ENCODE results near the gene INSYN1. TPM values are rescaled to one million over a fixed set of nuclear protein-coding genes. Genes with fewer than 3 reads are reported as not detected.

Gene INSYN1
- polyA plus RNA-seq, 1 donor from 2014 or later, result 21.3 TPM

GRCh38 chr15:73755946-73756345 is 2.8 kb upstream of the INSYN1 start:
- H3K4me3 ChIP-seq (ENCODE audit: low read length), result no peak overlapping the region
- no peak overlapping the region for H3K9ac ChIP-seq (ENCODE audit: low read length)
- no peaks in the 10 kb centered on the region for H3K36me3 ChIP-seq (ENCODE audit: insufficient read depth, low read length)
- no peaks in the 10 kb centered on the region for H4K20me1 ChIP-seq (ENCODE audit: insufficient read depth)
- no peaks in the 10 kb centered on the region for H3K9me3 ChIP-seq (ENCODE audit: low read length)
- no peak overlapping the region for H3K27ac ChIP-seq (ENCODE audit: low read length)
- TF ChIP-seq CTCF (IDR thresholded peaks at IDR 0.05; ENCODE audit: poor library complexity, severe bottlenecking), result no peak
- TF ChIP-seq, protein P1, sequence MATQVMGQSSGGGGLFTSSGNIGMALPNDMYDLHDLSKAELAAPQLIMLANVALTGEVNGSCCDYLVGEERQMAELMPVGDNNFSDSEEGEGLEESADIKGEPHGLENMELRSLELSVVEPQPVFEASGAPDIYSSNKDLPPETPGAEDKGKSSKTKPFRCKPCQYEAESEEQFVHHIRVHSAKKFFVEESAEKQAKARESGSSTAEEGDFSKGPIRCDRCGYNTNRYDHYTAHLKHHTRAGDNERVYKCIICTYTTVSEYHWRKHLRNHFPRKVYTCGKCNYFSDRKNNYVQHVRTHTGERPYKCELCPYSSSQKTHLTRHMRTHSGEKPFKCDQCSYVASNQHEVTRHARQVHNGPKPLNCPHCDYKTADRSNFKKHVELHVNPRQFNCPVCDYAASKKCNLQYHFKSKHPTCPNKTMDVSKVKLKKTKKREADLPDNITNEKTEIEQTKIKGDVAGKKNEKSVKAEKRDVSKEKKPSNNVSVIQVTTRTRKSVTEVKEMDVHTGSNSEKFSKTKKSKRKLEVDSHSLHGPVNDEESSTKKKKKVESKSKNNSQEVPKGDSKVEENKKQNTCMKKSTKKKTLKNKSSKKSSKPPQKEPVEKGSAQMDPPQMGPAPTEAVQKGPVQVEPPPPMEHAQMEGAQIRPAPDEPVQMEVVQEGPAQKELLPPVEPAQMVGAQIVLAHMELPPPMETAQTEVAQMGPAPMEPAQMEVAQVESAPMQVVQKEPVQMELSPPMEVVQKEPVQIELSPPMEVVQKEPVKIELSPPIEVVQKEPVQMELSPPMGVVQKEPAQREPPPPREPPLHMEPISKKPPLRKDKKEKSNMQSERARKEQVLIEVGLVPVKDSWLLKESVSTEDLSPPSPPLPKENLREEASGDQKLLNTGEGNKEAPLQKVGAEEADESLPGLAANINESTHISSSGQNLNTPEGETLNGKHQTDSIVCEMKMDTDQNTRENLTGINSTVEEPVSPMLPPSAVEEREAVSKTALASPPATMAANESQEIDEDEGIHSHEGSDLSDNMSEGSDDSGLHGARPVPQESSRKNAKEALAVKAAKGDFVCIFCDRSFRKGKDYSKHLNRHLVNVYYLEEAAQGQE (IDR thresholded peaks at IDR 0.05; ENCODE audit: borderline replicate concordance), result no peak
- no peaks in the 10 kb centered on the region for H3F3A ChIP-seq (ENCODE audit: insufficient read depth, low read length, poor library complexity, severe bottlenecking)
- H3K9me2 ChIP-seq (ENCODE audit: insufficient read depth, low read length), result no peaks in the 10 kb centered on the region
- peaks cover 15% of the 10 kb centered on the region for H3K27me3 ChIP-seq (ENCODE audit: insufficient read depth, low read depth, low read length)
- H3K4me2 ChIP-seq (ENCODE audit: low read length), result no peak overlapping the region
- no peaks in the 10 kb centered on the region for H3K79me2 ChIP-seq (replicated peaks; ENCODE audit: insufficient read depth, low read length)
- no peak overlapping the region for H2AFZ ChIP-seq (ENCODE audit: low read depth, low read length)

DNA sequence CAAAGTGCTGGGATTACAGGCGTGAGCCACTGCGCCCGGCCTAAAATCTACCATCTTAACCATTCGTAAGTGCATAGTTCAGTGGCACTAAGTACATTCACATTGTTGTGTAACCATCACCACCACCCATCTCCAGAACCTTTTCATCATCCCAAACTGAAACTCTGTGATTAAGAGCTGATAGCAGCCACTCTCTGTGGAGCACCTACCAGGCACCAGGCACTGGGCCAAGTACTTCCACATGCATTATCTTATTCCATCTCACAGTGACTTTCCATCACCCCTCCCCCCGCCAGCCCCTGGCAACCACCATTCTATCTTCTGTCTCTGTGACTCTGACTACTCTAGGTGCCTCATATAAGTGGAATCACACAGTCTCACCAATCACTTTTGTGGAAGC is 2.3 kb upstream of the INSYN1 start:
- Histone ChIP-seq H3K27ac (ENCODE audit: low read length) (no peak overlapping the region), H3K79me2 (replicated peaks; ENCODE audit: insufficient read depth, low read length) (no peaks in the 10 kb centered on the region), H3K4me2 (ENCODE audit: low read length) (no peak overlapping the region), H2AFZ (ENCODE audit: low read depth, low read length) (no peak overlapping the region), H3K36me3 (ENCODE audit: insufficient read depth, low read length) (no peaks in the 10 kb centered on the region), H3F3A (ENCODE audit: insufficient read depth, low read length, poor library complexity, severe bottlenecking) (no peaks in the 10 kb centered on the region), H4K20me1 (ENCODE audit: insufficient read depth) (no peaks in the 10 kb centered on the region), H3K9ac (ENCODE audit: low read length) (no peak overlapping the region), H3K27me3 (ENCODE audit: insufficient read depth, low read depth, low read length) (peaks cover 15% of the 10 kb centered on the region), H3K9me2 (ENCODE audit: insufficient read depth, low read length) (no peaks in the 10 kb centered on the region), H3K4me3 (ENCODE audit: low read length) (no peak overlapping the region), H3K9me3 (ENCODE audit: low read length) (no peaks in the 10 kb centered on the region)
- TF ChIP-seq TAF1 (IDR thresholded peaks at IDR 0.05; ENCODE audit: low read depth) (no peak), EZH2 (IDR thresholded peaks at IDR 0.05; ENCODE audit: borderline replicate concordance, insufficient read depth, low read length, poor library complexity, severe bottlenecking) (no peak), CTCF (IDR thresholded peaks at IDR 0.05; ENCODE audit: poor library complexity, severe bottlenecking) (no peak), EP300 (conservative IDR thresholded peaks at IDR 0.05; ENCODE audit: poor library complexity, severe bottlenecking) (no peak), MXI1 (conservative IDR thresholded peaks at IDR 0.05; ENCODE audit: poor library complexity, severe bottlenecking) (no peak), POLR2AphosphoS5 (IDR thresholded peaks at IDR 0.05) (no peak), RAD21 (conservative IDR thresholded peaks at IDR 0.05) (no peak), SMC3 (conservative IDR thresholded peaks at IDR 0.05; ENCODE audit: poor library complexity) (no peak)
- TF ChIP-seq, protein P1 (IDR thresholded peaks at IDR 0.05; ENCODE audit: borderline replicate concordance), result no peak

Data from neural cell (in vitro differentiated cells).